WI38 (cell line): Measurements from ENCODE around the gene GRID2.

Source experiments
- H3K4me3 ChIP-seq: 2 replicates; pipeline ENCODE4 v1.5.1; 2011; ENCODE audit warnings: low read depth, mild to moderate bottlenecking, control low read depth, low read length
- CTCF ChIP-seq: IDR thresholded peaks from 2 replicates; pipeline ENCODE4 v1.5.1; 2012; ENCODE audit warnings: low read depth, mild to moderate bottlenecking, control low read depth, low read length

Gene GRID2

GRCh38 chr4:93066749-93067148 is 763.0 kb downstream of the GRID2 start:
- H3K4me3 ChIP-seq, result no peak overlapping the region
- TF ChIP-seq CTCF, result no peak

GRCh38 chr4:93072292-93072691 is 768.5 kb downstream of the GRID2 start:
- no peak overlapping the region for H3K4me3 ChIP-seq
- no peak for TF ChIP-seq CTCF

- no peak for TF ChIP-seq CTCF
- H3K4me3 ChIP-seq, result no peak overlapping the region
Observed at GRCh38 chr4:93080316-93080715, 776.5 kb downstream of the GRID2 start.

DNA sequence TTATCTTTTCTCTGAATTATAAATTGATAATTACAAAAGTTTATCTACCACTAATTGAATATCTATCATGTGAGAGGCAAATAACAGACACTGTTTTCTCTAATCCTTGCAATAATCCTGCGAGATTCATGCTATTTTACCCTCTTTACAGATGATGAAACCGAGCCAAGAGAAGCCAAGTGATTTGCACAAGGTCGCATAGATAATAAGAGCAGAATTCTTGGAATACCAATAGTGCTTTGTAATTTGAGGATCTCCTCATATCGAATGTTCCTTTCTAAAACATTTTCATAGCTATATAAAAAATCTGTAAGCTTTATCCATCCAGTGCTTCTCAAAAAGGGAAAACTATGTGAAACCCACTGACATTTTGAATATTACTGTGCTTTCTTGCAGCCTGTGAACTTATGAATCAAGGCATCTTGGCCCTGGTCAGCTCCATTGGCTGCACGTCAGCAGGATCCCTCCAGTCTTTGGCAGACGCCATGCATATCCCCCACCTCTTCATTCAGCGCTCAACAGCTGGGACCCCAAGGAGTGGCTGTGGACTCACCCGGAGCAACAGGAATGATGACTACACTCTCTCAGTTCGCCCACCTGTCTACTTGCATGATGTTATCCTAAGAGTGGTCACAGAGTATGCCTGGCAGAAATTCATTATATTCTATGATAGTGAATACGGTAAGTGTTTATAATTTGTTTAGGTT is 781.0 kb downstream of the GRID2 start:
- no peak for TF ChIP-seq CTCF
- no peak overlapping the region for H3K4me3 ChIP-seq

GRCh38 chr4:93086356-93086755 is 782.6 kb downstream of the GRID2 start:
- no peak for TF ChIP-seq CTCF
- H3K4me3 ChIP-seq, result no peak overlapping the region

DNA sequence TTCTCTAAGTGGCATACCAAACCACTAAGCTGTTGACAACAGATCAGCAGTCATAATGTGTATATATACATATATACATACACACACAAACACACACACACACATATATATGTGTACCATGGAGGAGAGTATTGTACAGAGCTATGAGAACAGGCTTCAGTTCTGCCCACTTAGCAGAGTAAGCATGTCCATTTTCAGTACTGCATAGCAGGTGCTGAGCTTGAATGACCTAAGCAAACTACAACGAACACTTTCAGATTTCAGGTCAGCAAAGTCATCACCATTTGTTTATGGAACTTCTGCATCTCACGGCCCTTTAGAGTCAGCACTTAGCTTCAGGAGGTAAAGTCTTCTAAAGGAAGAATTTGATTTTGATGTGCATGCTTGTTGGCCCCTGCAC is 789.0 kb downstream of the GRID2 start:
- no peak overlapping the region for H3K4me3 ChIP-seq

More for the DNA sequence above, 789.0 kb downstream of the GRID2 start:
- TF ChIP-seq CTCF, result no peak
